ENCODE measurements around the gene NFE2L1.

Gene NFE2L1

DNA sequence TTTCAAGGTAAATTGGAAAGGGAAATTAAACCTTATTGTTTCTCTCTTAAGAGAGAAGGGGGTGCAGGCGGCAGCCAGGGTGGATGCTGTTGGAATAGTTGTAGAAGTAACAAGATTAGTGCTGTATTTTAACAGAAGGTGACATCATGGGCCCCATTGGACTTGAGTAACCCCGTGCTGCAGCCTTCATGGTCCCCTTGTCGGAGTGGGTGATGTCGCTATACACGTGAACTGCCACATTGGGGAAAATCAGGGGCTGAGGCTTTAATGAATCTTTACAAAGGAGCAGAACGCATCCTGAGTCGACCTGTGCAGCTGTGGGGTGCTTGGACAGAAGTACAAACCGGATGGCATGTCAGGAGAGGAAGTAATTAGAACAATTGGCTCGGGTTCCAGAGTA, 62.6 kb downstream of the NFE2L1 start:
- TF ChIP-seq, protein P1, sequence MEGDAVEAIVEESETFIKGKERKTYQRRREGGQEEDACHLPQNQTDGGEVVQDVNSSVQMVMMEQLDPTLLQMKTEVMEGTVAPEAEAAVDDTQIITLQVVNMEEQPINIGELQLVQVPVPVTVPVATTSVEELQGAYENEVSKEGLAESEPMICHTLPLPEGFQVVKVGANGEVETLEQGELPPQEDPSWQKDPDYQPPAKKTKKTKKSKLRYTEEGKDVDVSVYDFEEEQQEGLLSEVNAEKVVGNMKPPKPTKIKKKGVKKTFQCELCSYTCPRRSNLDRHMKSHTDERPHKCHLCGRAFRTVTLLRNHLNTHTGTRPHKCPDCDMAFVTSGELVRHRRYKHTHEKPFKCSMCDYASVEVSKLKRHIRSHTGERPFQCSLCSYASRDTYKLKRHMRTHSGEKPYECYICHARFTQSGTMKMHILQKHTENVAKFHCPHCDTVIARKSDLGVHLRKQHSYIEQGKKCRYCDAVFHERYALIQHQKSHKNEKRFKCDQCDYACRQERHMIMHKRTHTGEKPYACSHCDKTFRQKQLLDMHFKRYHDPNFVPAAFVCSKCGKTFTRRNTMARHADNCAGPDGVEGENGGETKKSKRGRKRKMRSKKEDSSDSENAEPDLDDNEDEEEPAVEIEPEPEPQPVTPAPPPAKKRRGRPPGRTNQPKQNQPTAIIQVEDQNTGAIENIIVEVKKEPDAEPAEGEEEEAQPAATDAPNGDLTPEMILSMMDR (IDR thresholded peaks at IDR 0.05; ENCODE audit: insufficient read depth, low read length, missing control alignments): no peak
- DNase-seq (ENCODE audit: low read depth, low spot score): no peak
- ChIA-PET POLR2A (no interaction called here), CTCF (interaction anchor here (1.1 to 3.2 kb wide), 3 partner anchors 19 to 86 kb away, joined by 4 to 8 read pairs (median 4); no protein-coding TSS in a partner anchor)
- H3K4me3 ChIP-seq (ENCODE audit: low read depth, low read length): no peak overlapping the region
